Adrenal gland (tissue), 5 donors: ENCODE data around the gene AGL.

Experiments
- POLR2A ChIP-seq, 2 donors: fragments of 450-650 bp; IDR thresholded peaks; one replicate each; pipeline ENCODE4 v1.6.1; 2017; ENCODE audit warnings: antibody characterized with exemption in 2 of 2, mild to moderate bottlenecking in 2 of 2, moderate library complexity in 1 of 2
- TF ChIP-seq, protein P1 (sequence below), 6 experiments: fragments of 450-650 bp in 4 of 6; fragments of 200-600 bp in 2 of 6; sonication (generic) in 1 of 6; IDR thresholded peaks; 1 replicate in 5 of 6; 2 replicates in 1 of 6; pipeline versions ENCODE4 v1.5.1 to v1.8.0; 2016 to 2021; ENCODE audit warnings: antibody characterized with exemption in 6 of 6, mild to moderate bottlenecking in 2 of 6, moderate library complexity in 1 of 6
- donor health status: DM: no; HTN: no; CAD: no.

DNA sequence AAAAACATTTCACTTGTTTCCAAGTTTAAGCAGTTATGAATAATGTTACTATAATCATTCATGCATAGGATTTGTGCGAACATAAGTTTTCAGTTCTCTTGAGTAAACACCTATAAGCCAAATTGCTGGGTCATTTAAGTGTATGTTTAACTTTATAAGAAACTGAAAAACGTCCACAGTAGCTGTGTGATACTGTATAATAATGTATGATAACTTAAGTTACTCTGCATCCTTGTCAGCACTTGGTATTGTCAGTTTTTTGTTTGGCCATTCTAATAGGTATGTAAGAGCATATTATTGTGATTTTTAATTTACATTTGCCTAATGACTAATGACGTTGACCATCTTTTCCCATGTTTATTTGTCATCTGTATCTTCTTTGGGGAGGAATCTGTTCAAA lies 105.2 kb downstream of the AGL start:
- TF ChIP-seq, protein P1, sequence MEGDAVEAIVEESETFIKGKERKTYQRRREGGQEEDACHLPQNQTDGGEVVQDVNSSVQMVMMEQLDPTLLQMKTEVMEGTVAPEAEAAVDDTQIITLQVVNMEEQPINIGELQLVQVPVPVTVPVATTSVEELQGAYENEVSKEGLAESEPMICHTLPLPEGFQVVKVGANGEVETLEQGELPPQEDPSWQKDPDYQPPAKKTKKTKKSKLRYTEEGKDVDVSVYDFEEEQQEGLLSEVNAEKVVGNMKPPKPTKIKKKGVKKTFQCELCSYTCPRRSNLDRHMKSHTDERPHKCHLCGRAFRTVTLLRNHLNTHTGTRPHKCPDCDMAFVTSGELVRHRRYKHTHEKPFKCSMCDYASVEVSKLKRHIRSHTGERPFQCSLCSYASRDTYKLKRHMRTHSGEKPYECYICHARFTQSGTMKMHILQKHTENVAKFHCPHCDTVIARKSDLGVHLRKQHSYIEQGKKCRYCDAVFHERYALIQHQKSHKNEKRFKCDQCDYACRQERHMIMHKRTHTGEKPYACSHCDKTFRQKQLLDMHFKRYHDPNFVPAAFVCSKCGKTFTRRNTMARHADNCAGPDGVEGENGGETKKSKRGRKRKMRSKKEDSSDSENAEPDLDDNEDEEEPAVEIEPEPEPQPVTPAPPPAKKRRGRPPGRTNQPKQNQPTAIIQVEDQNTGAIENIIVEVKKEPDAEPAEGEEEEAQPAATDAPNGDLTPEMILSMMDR (IDR thresholded peaks at IDR 0.05) = no peak
- TF ChIP-seq POLR2A (IDR thresholded peaks at IDR 0.05) = no peak
